ENCODE measurements around the gene FARP2.
A peak's percentile ranks its signal among the peaks of the same experiment; 100 is the strongest.
"Not testable (repeated sequence)": the region's sequence is repeated elsewhere in the genome, so short reads cannot be mapped to it uniquely, and the experiment has no call there.

The FARP2 gene

DNA sequence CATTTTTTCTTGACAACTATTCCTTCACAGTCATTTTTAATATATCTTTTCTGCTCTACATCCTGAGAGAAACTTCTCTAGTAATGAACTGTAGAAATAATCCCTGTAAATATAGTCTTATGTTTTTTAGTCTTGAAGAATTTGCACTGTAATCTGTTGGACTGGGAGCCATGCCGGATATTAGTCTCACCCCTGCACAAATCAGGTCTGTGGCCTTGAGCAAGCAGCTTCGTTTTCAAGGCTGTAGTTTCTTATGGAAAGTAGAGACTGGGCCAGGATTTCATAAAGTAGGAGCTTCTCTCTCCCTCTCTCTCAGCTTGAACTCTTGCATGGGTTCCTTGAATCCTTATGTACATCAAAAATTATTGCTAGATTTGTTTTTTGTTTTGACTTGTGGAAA is 8.7 kb downstream of the FARP2 start:
- DNase-seq (ENCODE audit: low read depth), result no peak

DNA sequence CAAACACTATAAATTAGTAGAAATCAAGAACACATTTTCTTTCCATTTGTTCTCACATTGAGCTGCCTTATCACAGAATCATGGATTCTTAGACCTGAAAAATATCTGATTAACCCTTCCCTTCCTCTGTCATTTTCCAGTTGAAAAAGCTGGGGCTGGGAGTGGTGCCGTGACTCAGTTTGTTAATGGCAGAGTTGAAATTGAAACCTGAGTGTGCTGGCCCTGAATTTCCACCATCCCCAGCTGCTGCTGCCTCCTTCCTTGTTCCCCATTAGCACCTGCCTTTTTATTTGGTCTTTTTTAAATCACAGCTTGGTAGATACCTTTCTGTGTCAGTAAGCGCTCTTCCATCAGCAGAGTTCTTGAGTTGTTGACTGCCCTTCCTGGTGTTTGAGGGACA is 10.6 kb downstream of the FARP2 start:
- DNase-seq (ENCODE audit: low read depth), result no peak

DNA sequence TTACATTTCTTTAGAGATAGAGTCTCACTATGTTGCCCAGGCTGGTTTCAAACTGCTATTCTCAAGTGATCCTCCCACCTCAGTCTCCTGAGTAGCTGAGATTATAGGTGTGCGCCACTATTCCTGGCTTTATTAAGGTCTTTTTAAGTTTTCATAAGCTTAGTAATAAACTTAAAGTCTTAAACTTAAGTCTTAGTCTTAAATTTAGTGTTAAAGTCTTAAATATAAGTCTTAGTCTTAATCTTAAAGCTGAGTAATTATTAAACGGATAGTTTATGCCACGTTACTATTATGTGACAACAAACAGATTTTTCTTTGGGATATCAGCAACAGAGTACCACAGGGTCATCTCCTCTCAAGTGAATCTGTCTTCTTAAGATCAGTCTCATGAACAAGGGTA is 12.6 kb downstream of the FARP2 start:
- DNase-seq (ENCODE audit: low read depth), result no peak

DNA sequence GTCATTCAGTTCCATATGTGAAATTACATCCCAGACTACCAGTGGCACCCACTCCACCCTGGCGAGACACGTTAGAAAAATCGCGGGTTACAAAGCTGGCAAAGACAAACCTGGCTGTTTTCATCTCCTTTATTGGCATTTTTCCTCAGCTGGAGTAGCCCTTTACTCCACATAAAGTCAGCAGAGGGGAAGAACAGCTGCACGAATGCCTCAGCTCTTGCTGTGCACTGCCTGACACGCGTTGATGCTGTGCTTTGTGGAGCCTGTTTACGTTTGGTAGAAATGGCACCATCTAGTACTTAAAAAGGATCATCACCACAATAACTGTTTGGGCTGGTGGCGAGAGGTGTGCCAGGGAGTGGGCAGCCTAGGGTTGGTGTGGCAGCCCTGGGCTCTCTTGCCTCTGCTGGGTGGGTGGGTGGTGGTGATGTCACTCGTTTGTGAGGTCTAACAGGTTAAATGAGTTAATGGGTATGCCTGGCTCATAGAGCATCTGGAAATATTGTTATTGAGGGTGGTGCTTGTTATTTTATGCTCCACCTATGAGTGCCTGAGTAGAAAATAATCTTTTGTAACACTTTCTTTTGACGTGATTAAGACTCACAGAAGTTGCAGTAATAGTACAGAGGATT is 16.4 kb downstream of the FARP2 start:
- no peak for DNase-seq (ENCODE audit: low read depth)

DNA sequence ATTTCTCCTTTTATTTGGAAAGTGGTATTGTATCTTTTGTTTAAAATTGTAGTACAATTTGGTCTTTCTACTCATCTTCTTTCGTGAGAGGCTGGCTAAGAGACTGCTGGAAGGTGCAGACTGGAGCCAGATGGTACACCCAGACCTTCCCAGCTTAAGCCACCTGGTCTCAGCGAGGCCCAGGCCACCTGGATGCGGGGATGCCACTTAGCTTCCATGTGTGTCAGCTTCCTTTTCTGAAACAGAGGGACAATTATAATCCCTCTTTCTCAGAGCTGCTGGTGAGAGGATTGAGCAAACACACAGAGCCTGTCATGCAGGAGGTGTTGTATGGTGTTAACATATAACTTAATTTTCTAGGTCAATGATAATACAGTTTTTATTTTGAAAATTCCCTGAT is 17.4 kb downstream of the FARP2 start:
- DNase-seq (ENCODE audit: low read depth), result no peak

DNA sequence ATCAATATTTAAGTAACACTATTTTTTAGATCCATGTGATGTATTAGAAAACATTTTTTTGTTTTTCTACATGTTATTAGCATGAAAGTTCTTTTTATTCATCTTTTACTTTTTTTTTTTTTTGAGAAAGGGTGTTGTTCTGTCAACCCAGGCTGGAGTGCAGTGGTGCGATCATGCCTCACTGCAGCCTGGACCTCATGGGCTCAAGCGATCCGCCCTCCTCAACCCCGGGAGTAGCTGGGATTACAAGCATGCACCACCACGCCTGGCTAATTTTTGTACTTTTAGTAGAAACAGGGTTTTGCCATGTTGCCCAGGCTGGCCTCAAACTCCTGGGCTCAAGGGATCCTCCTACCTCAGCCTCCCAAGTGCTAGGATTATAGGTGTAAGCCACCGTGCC is 17.8 kb downstream of the FARP2 start:
- DNase-seq (ENCODE audit: low read depth), result not testable (repeated sequence)

DNA sequence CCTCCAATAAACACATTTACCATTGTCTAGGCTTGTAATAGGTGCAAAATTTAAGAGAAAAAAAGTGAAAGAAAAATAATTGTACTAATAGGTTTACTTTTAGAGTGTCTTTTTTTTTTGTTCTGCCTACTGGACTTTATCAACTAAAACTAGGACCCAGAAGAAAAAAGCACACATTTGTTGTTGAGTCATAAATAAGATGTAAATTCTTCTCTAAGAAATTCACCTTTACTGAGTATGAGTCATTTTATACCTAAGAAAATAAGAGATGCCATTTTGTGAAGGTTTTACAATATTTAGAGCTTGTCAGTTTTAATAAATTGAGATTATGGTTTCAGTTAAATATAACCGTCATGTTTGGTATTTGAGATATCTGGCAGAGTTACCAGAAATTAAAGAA is 19.2 kb downstream of the FARP2 start:
- DNase-seq (ENCODE audit: low read depth), result no peak

DNA sequence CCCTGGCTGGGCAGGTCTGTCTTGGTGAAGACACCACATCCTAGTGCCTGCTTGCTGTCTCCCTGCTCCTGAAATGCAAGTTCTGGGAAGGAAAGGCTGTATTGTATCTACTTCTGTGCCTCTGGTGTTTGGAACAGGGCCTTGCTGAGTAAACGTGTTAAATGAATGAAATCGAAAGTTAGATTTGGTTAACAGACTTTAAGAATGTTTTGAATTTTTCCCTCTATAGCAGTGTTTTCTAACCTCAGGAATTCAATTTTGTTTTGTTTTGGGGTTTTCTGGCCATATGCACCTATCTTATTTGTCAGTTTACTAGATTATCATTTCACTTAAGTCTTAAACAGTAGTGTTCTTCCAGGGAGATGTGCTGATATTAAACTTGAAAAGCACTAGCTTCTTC is 20.7 kb downstream of the FARP2 start:
- no peak for DNase-seq (ENCODE audit: low read depth)

DNA sequence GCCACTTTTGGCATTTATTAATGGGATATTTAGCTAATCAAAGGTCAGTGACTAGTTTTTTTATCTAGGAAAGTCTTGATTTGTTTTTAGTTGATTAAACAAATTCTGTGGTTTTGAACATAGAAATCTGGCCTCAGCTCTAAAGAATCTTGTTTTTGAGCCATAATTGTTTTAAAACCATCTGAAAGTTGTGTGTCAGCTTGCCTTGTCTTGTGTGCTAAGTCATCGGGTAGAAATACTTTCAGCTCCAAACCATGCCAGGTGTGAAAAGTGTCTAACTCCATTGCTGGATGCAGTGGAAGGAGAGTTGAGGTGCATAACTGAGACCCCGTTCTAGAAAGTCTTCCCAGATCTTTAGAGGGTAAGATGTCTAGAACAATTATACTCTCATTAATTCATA is 22.7 kb downstream of the FARP2 start:
- DNase-seq (ENCODE audit: low read depth), result no peak

DNA sequence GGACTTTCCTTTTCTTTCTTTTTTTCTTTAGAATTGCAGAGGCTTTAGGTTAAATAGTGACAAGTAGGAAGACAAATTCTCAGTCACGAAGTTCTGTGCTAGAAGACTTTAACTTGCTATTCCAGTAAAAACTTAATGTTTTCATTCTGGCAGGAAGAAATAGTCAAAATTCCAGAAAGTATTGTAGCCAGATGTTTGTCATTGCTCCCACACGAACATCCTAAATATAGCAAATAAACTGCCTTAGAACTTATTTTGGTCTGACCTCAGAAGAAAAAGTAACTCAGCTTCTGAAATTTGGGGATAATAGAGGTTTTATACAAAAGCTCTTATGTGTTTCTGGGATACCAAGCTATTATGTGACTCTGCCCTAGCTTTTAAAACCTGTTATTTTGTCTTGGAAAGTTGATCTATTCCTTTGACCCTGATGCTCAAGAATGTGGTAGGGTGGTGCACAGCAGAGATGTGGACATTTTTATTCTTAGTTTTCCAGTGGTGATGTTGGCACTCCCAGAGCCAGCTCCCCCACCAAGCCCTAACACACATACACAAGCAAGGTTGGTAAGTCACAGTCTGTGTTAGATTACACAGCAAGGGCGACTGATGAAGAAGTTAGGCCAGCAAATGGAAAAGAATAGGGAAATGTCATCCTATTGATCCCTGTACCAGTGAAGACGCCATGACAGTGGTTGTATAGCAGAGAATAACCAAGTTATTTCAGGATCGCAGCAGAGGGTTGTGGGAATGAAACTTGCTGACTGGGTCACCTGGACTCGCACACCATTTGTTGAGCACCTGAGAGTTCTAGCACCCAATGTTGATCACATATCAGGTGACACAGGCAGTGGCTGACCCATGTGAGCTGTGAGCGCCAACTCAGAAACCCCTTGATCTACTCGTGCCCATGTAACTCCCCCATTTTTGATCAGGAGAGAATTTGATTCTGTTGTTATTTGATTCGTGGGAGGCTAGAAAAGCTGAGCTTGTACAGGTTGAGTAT is 23.7 kb downstream of the FARP2 start:
- DNase-seq (ENCODE audit: low read depth), result peak; percentile 44

DNA sequence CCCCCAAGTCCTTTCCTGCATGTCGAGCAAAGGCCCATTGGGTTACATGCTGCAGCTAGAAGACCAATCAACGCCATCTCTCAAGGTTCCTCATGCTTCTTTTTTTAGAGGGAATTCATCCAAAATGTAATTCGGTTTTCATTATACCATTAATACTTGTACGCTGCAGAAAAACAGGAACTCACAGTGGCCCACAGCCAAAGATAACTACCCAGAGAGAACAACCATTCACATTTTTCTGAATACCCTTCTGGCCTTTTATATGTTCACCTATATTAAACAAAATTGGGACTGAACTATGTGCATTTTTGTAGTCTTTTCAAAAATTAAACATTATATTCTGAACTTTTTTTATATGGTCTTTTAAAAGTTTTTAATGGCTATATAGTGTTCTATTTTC is 25.8 kb downstream of the FARP2 start:
- no peak for DNase-seq (ENCODE audit: low read depth)

DNA sequence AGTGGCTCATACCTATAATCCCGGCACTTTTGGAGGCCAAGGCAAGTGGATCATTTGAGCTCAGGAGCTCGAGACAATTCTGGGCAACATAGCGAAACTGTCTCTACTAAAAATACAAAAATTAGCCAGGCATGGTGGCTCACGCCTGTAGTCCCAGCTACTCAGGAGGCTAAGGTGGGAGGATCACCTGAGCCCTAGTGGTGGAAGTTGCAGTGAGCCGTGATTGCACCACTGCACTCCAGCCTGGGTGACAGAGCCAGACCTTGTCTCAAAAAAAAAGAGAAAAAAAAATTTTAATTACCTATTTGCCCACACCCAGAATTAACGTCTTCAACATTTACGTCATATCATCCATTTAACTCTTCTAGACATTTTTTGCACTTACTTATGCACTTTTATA is 29.4 kb downstream of the FARP2 start:
- not testable (repeated sequence) for DNase-seq (ENCODE audit: low read depth)

DNA sequence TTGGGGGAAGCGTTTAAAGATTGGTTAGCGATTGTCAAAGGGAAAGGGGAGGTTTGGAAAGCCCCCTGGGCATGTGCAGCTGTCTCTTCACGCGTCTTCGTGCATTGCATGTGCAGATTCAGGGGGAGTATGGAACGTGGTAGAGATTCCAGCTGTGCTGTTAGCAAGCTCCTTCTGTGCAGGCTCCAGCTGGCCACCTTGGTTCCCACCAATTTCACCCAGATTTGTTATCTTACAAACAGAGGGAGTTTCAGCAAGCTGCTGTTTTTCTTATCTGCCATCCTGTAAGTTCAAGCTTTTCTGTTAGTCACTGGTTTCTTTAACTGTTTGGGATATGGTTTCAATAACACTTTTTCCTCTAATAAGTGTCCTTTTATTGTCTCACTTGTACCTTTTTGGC is 30.4 kb downstream of the FARP2 start:
- DNase-seq (ENCODE audit: low read depth), result no peak

DNA sequence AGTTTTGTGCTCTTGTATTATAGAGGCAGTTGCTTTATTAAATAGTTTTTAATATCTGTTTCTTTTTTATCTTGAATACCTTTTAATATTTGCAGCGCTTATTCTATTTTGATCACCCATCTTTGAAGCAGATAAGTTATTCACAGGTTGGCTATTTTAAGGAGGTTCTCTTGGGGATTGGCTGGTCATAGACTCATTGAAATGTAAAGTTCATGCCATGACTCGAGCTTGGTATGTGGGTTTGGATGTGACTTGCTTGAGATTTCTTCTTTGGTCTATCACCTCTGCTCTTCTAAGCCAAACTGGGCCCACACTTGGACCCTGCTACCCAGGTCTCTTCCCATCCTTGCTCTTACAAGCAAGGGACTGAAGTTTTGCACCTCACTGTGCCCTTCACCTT is 33.6 kb downstream of the FARP2 start:
- DNase-seq (ENCODE audit: low read depth), result no peak

DNA sequence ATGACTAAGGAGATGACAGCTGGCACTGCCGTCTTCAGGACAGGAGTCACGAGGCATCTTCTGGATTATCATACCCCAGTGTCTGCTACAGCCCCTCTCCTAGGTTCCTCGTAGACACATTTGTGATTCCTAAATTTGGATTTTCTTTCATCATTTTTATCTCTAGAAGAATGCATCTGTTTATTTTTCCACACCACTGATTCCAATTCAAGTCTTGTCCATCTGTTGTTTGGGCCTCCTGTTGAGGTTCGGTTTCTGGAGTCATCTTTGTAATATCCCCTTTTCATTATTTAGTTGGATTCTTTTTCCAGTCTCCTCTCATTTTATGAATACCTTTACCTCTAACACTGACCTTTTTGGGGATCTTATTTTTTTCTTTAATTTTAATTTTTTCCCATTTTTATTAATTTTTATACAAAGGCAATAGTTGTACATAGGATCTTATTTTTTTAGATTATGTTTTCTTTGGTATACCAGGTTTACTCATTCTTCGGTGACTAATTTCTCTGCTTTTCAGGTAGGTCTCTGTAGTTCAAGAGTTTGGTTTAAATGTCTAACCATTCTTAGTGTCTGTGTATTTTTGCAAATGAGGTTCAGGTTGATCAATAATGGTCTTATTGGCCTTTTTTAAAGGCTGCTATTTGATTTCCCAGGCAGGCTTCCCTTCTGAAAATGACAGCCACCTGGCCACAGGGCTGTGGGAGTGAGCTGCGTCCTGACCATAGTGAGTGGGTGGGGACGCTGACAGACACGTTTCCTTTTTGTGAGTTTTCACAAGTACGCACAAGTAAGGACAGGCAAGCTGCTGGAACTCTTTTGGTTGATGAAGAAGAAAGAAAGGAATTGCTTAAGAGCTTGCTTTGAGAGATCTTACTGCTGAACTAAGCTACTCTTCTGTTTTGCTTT is 34.5 kb downstream of the FARP2 start:
- DNase-seq (ENCODE audit: low read depth), result no peak

DNA sequence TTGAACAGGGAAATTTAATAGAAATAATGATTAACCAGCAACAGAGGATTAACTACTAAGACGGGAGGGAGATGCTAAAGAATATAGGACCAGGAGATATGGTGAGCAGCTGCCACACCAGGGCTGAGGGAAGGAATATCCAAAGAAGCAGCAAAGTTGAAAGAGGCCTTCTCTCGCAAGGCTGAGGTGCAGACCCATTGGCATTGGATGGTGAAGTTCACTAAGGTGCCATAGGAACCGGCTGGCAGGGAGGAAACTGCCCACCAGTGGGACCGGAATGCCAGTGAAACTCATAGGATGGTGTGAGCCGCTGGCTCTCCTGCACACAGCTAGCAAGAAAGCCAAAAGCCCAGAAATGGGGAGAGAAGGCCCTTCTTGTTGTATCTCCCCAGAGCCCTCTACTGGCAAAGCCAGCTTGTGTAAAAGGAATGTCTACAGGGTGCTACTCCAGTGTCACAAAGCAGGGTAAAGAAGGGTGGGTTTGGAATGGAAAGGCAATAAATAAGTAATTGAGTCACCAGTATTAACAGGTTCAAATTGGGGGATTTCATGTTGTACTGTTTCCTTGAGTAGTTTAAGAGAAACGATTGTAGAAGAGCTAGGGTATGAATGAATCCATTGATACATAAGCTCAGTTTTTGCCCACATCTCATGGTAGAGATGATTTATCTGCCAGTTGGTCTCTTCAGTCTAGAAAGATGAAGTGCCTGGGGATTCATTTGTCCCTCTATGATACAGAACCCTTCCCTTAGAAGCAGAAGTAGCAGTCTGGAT is 36.0 kb downstream of the FARP2 start:
- DNase-seq (ENCODE audit: low read depth), result no peak

DNA sequence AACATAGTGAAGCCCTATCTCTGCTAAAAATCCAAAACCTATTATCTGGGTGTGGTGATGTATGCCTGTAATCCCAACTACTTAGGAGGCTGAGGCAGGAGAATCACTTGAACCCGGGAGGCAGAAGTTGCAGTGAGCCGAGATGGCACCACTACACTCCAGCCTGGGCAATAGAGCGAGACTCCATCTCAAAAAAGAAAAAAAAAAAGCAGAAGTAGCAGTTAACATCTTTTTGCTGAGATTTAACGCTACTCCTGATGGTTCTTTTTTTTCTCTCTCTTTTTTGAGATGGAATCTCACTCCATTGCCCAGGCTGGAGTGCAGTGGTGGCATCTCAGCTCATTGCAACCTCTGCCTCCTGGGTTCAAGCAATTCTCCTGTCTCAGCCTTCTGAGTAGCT is 36.7 kb downstream of the FARP2 start:
- not testable (repeated sequence) for DNase-seq (ENCODE audit: low read depth)

DNA sequence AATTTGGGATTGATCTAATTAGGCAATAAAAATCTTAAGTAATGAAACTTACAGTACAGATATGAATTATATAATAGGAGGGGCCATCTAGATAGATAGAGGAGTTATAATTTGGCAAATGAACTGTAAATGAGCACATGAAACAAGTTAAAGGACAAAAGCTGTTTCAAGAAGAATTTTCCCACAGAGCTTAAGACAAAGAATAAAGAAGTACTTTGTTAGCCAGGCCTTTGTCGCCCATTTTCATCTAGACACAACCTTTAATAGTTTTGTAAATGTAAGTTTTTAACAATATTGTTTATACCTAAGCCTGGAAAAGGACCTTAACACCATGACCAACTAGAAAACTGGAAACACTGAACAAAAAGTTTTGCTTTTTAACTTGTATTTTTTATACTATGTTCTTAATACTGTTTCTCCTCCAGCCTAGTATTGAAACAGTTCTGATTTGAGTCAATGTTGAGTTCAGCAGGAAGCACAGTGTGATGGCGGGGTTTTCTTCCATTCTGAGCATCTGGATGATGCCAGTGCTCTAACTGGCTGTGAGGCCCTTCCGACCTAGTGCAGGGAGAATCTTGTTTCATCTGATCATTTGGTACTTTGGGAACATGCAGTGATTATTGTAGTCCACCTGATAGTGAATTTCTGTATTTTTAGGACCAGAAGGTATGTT is 37.6 kb downstream of the FARP2 start:
- no peak for DNase-seq (ENCODE audit: low read depth)

DNA sequence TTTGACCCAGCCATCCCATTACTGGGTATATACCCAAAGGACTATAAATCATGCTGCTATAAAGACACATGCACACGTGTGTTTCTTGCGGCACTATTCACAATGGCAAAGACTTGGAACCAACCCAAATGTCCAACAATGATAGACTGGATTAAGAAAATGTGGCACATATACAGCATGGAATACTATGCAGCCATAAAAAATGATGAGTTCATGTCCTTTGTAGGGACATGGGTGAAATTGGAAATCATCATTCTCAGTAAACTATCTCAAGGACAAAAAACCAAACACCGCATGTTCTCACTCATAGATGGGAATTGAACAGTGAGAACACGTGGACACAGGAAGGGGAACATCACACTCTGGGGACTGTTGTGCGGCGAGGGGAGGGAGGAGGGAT is 40.7 kb downstream of the FARP2 start:
- DNase-seq (ENCODE audit: low read depth), result not testable (repeated sequence)

DNA sequence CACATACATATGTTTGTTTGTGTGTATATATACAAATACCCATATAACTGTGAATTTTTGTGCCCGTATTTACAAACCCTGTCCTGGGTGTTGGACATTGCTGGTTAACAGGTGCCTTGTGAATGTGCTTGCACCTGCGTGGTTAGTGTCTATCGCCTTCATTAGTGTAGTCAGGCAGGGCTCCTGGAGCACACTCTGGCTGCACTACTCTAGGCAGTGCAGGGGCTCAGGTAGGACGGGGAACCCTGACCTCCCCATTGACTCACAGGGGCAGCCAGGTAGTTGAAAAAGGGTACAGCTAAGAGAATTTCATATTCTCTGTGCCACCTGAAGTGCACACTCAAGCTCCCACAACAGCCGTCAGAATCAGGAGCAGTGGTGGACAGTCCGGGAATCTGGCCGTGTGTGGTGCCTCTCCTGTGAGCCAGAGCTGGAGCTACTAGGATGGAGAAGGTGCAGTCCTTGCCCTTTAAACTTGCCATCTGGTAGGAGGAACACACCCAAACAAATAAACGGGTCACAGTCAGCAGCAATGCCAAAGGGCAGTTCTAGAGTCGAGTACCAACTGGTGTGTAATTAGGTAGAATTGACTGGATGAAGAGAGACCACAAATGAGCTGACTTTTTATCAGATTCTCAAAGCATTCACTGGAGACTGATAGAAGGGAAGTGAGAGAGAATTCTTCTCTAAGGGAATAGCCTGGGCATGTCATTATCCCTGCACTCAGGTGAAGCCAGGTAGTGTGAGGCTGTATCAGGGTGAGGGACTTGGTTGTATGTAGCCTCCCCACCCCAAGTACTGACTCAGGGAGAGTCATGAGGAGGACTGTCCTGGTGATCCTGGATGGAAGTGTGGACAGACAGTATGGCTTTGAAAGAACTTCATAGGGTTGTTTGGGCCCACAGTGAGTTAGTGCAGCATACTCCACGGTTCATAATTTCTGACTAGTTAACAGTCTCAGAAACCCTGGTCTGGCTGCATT is 44.1 kb downstream of the FARP2 start:
- no peak for DNase-seq (ENCODE audit: low read depth)
